WTC11 (cell line): ENCODE measurements around the gene BCS1L.

Experiments used
- CTCF ChIP-seq: fragments of 200-600 bp; IDR thresholded peaks from 2 replicates; pipeline ENCODE4 v1.8.0; 2022; ENCODE audit warnings: antibody characterized with exemption
- E2F4 ChIP-seq: sonication (generic); formaldehyde crosslinking; IDR thresholded peaks from 2 replicates; pipeline ENCODE4 v1.8.1; 2022; ENCODE audit warnings: low read depth, mild to moderate bottlenecking, moderate library complexity, missing genetic modification reagents, borderline replicate concordance
- ESRRA ChIP-seq: sonication (generic); formaldehyde crosslinking; IDR thresholded peaks from 2 replicates; pipeline ENCODE4 v1.8.1; 2022; ENCODE audit warnings: mild to moderate bottlenecking, missing genetic modification reagents, borderline replicate concordance
- ETV6 ChIP-seq: sonication (generic); formaldehyde crosslinking; IDR thresholded peaks from 2 replicates; pipeline ENCODE4 v1.8.1; 2022; ENCODE audit warnings: mild to moderate bottlenecking, missing genetic modification reagents
- NR2C2 ChIP-seq: sonication (generic); formaldehyde crosslinking; IDR thresholded peaks from 2 replicates; pipeline ENCODE4 v1.8.0; 2022; ENCODE audit warnings: mild to moderate bottlenecking, missing genetic modification reagents
- SP1 ChIP-seq: sonication (generic); formaldehyde crosslinking; conservative IDR thresholded peaks from 2 replicates; pipeline ENCODE4 v1.8.1; 2022; ENCODE audit warnings: missing genetic modification reagents
- USF2 ChIP-seq: sonication (generic); formaldehyde crosslinking; IDR thresholded peaks from 2 replicates; pipeline ENCODE4 v1.8.1; 2023; ENCODE audit warnings: mild to moderate bottlenecking, missing genetic modification reagents, moderate library complexity
- TF ChIP-seq, protein P1 (sequence below): sonication (generic); formaldehyde crosslinking; IDR thresholded peaks from 2 replicates; pipeline ENCODE4 v1.8.1; 2023; ENCODE audit warnings: mild to moderate bottlenecking, moderate library complexity, missing genetic modification reagents

- TF ChIP-seq ETV6 (CRISPR knock-in tag) (no peak), CTCF (no peak), USF2 (CRISPR knock-in tag) (no peak), ESRRA (CRISPR knock-in tag) (no peak), SP1 (CRISPR knock-in tag) (no peak), E2F4 (no peak), NR2C2 (CRISPR knock-in tag) (no peak)
- TF ChIP-seq, protein P1, sequence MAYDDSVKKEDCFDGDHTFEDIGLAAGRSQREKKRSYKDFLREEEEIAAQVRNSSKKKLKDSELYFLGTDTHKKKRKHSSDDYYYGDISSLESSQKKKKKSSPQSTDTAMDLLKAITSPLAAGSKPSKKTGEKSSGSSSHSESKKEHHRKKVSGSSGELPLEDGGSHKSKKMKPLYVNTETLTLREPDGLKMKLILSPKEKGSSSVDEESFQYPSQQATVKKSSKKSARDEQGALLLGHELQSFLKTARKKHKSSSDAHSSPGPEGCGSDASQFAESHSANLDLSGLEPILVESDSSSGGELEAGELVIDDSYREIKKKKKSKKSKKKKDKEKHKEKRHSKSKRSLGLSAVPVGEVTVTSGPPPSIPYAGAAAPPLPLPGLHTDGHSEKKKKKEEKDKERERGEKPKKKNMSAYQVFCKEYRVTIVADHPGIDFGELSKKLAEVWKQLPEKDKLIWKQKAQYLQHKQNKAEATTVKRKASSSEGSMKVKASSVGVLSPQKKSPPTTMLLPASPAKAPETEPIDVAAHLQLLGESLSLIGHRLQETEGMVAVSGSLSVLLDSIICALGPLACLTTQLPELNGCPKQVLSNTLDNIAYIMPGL (CRISPR knock-in tag) = no peak
Measured at GRCh38 chr2:218642121-218642656, 17.3 kb upstream of the BCS1L start.
